SK-N-SH treated with all-trans-retinoic acid at 6 μM for 48 hours (cell line): ENCODE measurements around the gene AS3MT.

Source experiments
- ATAC-seq: fragments of 200-7000 bp; cut with Tn5 transposase; 3 replicates; pipeline ENCODE4 v1.9.1; 2020; ENCODE audit warnings: mild to moderate bottlenecking, moderate library complexity
- ARNTL ChIP-seq: fragments of 450-650 bp; formaldehyde crosslinking; IDR thresholded peaks from 2 replicates; pipeline ENCODE4 v1.5.0; 2020; ENCODE audit warnings: low read depth, mild to moderate bottlenecking, moderate library complexity, borderline replicate concordance
- BACH2 ChIP-seq: fragments of 250-450 bp; sonication (Bioruptor Pico); IDR thresholded peaks from 2 replicates; pipeline ENCODE4 v1.9.0; 2021; ENCODE audit warnings: mild to moderate bottlenecking, borderline replicate concordance
- CREB5 ChIP-seq: fragments of 250-450 bp; sonication (Bioruptor Pico); IDR thresholded peaks from 2 replicates; pipeline ENCODE4 v1.5.1; 2020; ENCODE audit warnings: low read depth, mild to moderate bottlenecking, moderate library complexity
- CSDC2 ChIP-seq: fragments of 250-450 bp; sonication (Bioruptor Pico); IDR thresholded peaks from 2 replicates; pipeline ENCODE4 v1.5.0; 2020; ENCODE audit warnings: mild to moderate bottlenecking, moderate library complexity
- ESRRG ChIP-seq: fragments of 250-450 bp; sonication (Bioruptor Pico); IDR thresholded peaks from 2 replicates; pipeline ENCODE4 v1.6.1; 2021; ENCODE audit warnings: mild to moderate bottlenecking
- GLIS3 ChIP-seq: fragments of 250-450 bp; sonication (Bioruptor Pico); IDR thresholded peaks from 2 replicates; pipeline ENCODE4 v1.5.0; 2020; ENCODE audit warnings: mild to moderate bottlenecking, moderate library complexity
- OSR1 ChIP-seq: fragments of 250-450 bp; sonication (Bioruptor Pico); IDR thresholded peaks from 2 replicates; pipeline ENCODE4 v1.8.0; 2022; ENCODE audit warnings: moderate library complexity, mild to moderate bottlenecking, inconsistent platforms
- RARB ChIP-seq: fragments of 250-450 bp; sonication (Bioruptor Pico); IDR thresholded peaks from 2 replicates; pipeline ENCODE4 v1.8.0; 2021; ENCODE audit warnings: mild to moderate bottlenecking, moderate library complexity
- TOX ChIP-seq: fragments of 250-450 bp; sonication (Bioruptor Pico); IDR thresholded peaks from 2 replicates; pipeline ENCODE4 v1.8.0; 2021; ENCODE audit warnings: mild to moderate bottlenecking, moderate library complexity, borderline replicate concordance
- ZFP3 ChIP-seq: fragments of 250-450 bp; sonication (Bioruptor Pico); IDR thresholded peaks from 2 replicates; pipeline ENCODE4 v1.5.0; 2020; ENCODE audit warnings: mild to moderate bottlenecking, moderate library complexity
- ZFP30 ChIP-seq: fragments of 450-650 bp; formaldehyde crosslinking; IDR thresholded peaks from 2 replicates; pipeline ENCODE4 v1.5.0; 2022; ENCODE audit warnings: mild to moderate bottlenecking, moderate library complexity
- ZNF565 ChIP-seq: fragments of 450-650 bp; formaldehyde crosslinking; conservative IDR thresholded peaks from 2 replicates; pipeline ENCODE4 v1.5.0; 2020; ENCODE audit warnings: low read depth, mild to moderate bottlenecking, moderate library complexity
- ZNF8 ChIP-seq: fragments of 450-650 bp; formaldehyde crosslinking; IDR thresholded peaks from 2 replicates; pipeline ENCODE4 v1.5.0; 2020; ENCODE audit warnings: mild to moderate bottlenecking, moderate library complexity
- TF ChIP-seq, protein P1 (sequence below): fragments of 250-450 bp; sonication (Bioruptor Pico); IDR thresholded peaks from 2 replicates; pipeline ENCODE4 v1.8.0; 2020; ENCODE audit warnings: mild to moderate bottlenecking, moderate library complexity, borderline replicate concordance
- TF ChIP-seq, protein P2 (sequence below): fragments of 250-450 bp; sonication (Bioruptor Pico); IDR thresholded peaks from 2 replicates; pipeline ENCODE4 v1.8.0; 2021; ENCODE audit warnings: low read depth, mild to moderate bottlenecking, moderate library complexity, borderline replicate concordance
- TF ChIP-seq, protein P3 (sequence below): fragments of 250-450 bp; sonication (Bioruptor Pico); IDR thresholded peaks from 2 replicates; pipeline ENCODE4 v1.5.0; 2020; ENCODE audit warnings: mild to moderate bottlenecking, moderate library complexity
- TF ChIP-seq, protein P4 (sequence below): fragments of 250-450 bp; sonication (Bioruptor Pico); IDR thresholded peaks from 2 replicates; pipeline ENCODE4 v1.5.1; 2021; ENCODE audit warnings: mild to moderate bottlenecking, moderate library complexity

The AS3MT gene

GRCh38 chr10:102888048-102888447 is 18.8 kb downstream of the AS3MT start:
- TF ChIP-seq, protein P1, sequence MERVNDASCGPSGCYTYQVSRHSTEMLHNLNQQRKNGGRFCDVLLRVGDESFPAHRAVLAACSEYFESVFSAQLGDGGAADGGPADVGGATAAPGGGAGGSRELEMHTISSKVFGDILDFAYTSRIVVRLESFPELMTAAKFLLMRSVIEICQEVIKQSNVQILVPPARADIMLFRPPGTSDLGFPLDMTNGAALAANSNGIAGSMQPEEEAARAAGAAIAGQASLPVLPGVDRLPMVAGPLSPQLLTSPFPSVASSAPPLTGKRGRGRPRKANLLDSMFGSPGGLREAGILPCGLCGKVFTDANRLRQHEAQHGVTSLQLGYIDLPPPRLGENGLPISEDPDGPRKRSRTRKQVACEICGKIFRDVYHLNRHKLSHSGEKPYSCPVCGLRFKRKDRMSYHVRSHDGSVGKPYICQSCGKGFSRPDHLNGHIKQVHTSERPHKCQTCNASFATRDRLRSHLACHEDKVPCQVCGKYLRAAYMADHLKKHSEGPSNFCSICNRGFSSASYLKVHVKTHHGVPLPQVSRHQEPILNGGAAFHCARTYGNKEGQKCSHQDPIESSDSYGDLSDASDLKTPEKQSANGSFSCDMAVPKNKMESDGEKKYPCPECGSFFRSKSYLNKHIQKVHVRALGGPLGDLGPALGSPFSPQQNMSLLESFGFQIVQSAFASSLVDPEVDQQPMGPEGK (CRISPR knock-in tag), result no peak
- TF ChIP-seq BACH2, result no peak
- no peak for TF ChIP-seq RARB (CRISPR knock-in tag)
- TF ChIP-seq GLIS3 (CRISPR knock-in tag), result no peak
- TF ChIP-seq ZFP30 (CRISPR knock-in tag), result no peak
- ATAC-seq, result no peak

GRCh38 chr10:102894466-102895213 is 25.4 kb downstream of the AS3MT start:
- ATAC-seq, result no peak
- no peak for TF ChIP-seq ESRRG (CRISPR knock-in tag)
- TF ChIP-seq, protein P2, sequence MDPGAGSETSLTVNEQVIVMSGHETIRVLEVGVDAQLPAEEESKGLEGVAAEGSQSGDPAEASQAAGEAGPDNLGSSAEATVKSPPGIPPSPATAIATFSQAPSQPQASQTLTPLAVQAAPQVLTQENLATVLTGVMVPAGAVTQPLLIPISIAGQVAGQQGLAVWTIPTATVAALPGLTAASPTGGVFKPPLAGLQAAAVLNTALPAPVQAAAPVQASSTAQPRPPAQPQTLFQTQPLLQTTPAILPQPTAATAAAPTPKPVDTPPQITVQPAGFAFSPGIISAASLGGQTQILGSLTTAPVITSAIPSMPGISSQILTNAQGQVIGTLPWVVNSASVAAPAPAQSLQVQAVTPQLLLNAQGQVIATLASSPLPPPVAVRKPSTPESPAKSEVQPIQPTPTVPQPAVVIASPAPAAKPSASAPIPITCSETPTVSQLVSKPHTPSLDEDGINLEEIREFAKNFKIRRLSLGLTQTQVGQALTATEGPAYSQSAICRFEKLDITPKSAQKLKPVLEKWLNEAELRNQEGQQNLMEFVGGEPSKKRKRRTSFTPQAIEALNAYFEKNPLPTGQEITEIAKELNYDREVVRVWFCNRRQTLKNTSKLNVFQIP, result no peak
- no peak for TF ChIP-seq TOX (CRISPR knock-in tag)
- TF ChIP-seq, protein P3, sequence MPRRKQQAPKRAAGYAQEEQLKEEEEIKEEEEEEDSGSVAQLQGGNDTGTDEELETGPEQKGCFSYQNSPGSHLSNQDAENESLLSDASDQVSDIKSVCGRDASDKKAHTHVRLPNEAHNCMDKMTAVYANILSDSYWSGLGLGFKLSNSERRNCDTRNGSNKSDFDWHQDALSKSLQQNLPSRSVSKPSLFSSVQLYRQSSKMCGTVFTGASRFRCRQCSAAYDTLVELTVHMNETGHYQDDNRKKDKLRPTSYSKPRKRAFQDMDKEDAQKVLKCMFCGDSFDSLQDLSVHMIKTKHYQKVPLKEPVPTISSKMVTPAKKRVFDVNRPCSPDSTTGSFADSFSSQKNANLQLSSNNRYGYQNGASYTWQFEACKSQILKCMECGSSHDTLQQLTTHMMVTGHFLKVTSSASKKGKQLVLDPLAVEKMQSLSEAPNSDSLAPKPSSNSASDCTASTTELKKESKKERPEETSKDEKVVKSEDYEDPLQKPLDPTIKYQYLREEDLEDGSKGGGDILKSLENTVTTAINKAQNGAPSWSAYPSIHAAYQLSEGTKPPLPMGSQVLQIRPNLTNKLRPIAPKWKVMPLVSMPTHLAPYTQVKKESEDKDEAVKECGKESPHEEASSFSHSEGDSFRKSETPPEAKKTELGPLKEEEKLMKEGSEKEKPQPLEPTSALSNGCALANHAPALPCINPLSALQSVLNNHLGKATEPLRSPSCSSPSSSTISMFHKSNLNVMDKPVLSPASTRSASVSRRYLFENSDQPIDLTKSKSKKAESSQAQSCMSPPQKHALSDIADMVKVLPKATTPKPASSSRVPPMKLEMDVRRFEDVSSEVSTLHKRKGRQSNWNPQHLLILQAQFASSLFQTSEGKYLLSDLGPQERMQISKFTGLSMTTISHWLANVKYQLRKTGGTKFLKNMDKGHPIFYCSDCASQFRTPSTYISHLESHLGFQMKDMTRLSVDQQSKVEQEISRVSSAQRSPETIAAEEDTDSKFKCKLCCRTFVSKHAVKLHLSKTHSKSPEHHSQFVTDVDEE (CRISPR knock-in tag), result no peak
- no peak for TF ChIP-seq OSR1 (CRISPR knock-in tag)

GRCh38 chr10:102900006-102900405 is 30.7 kb downstream of the AS3MT start:
- ATAC-seq, result no peak
- TF ChIP-seq ZFP30 (CRISPR knock-in tag) (no peak), ESRRG (CRISPR knock-in tag) (no peak), CSDC2 (CRISPR knock-in tag) (no peak)
- TF ChIP-seq, protein P3 (CRISPR knock-in tag), result no peak

- ATAC-seq, result no peak
- TF ChIP-seq, protein P3 (CRISPR knock-in tag), result no peak
- TF ChIP-seq, protein P4, sequence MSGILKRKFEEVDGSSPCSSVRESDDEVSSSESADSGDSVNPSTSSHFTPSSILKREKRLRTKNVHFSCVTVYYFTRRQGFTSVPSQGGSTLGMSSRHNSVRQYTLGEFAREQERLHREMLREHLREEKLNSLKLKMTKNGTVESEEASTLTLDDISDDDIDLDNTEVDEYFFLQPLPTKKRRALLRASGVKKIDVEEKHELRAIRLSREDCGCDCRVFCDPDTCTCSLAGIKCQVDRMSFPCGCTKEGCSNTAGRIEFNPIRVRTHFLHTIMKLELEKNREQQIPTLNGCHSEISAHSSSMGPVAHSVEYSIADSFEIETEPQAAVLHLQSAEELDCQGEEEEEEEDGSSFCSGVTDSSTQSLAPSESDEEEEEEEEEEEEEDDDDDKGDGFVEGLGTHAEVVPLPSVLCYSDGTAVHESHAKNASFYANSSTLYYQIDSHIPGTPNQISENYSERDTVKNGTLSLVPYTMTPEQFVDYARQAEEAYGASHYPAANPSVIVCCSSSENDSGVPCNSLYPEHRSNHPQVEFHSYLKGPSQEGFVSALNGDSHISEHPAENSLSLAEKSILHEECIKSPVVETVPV (CRISPR knock-in tag), result no peak
- no peak for TF ChIP-seq ARNTL (CRISPR knock-in tag)
- TF ChIP-seq, protein P2, result no peak
- no peak for TF ChIP-seq ZNF8
- TF ChIP-seq BACH2, result no peak
- no peak for TF ChIP-seq CSDC2 (CRISPR knock-in tag)
- TF ChIP-seq ZNF565 (CRISPR knock-in tag), result no peak
- TF ChIP-seq ESRRG (CRISPR knock-in tag), result no peak
- TF ChIP-seq ZFP30 (CRISPR knock-in tag), result no peak
- no peak for TF ChIP-seq CREB5 (CRISPR knock-in tag)
- no peak for TF ChIP-seq GLIS3 (CRISPR knock-in tag)
- no peak for TF ChIP-seq ZFP3 (CRISPR knock-in tag)
These were observed 35.1 kb downstream of the AS3MT start for GRCh38 chr10:102904346-102904745.
